Hematopoietic multipotent progenitor cell treated with erythropoietin and hydrocortisone succinate and interleukin-3 and kit ligand, for 17 days (in vitro differentiated cells): ENCODE measurements around the gene CACNA2D4.
A peak's percentile ranks its signal among the peaks of the same experiment; 100 is the strongest.
"Not testable (repeated sequence)": the region's sequence is repeated elsewhere in the genome, so short reads cannot be mapped to it uniquely, and the experiment has no call there.

ENCODE experiments used
- DNase-seq: peaks from one replicate; pipeline ENCODE4 v3.0.0-alpha.2; 2015; ENCODE audit warnings: low spot score

Gene CACNA2D4, protein sequence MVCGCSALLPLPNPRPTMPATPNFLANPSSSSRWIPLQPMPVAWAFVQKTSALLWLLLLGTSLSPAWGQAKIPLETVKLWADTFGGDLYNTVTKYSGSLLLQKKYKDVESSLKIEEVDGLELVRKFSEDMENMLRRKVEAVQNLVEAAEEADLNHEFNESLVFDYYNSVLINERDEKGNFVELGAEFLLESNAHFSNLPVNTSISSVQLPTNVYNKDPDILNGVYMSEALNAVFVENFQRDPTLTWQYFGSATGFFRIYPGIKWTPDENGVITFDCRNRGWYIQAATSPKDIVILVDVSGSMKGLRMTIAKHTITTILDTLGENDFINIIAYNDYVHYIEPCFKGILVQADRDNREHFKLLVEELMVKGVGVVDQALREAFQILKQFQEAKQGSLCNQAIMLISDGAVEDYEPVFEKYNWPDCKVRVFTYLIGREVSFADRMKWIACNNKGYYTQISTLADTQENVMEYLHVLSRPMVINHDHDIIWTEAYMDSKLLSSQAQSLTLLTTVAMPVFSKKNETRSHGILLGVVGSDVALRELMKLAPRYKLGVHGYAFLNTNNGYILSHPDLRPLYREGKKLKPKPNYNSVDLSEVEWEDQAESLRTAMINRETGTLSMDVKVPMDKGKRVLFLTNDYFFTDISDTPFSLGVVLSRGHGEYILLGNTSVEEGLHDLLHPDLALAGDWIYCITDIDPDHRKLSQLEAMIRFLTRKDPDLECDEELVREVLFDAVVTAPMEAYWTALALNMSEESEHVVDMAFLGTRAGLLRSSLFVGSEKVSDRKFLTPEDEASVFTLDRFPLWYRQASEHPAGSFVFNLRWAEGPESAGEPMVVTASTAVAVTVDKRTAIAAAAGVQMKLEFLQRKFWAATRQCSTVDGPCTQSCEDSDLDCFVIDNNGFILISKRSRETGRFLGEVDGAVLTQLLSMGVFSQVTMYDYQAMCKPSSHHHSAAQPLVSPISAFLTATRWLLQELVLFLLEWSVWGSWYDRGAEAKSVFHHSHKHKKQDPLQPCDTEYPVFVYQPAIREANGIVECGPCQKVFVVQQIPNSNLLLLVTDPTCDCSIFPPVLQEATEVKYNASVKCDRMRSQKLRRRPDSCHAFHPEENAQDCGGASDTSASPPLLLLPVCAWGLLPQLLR

DNA sequence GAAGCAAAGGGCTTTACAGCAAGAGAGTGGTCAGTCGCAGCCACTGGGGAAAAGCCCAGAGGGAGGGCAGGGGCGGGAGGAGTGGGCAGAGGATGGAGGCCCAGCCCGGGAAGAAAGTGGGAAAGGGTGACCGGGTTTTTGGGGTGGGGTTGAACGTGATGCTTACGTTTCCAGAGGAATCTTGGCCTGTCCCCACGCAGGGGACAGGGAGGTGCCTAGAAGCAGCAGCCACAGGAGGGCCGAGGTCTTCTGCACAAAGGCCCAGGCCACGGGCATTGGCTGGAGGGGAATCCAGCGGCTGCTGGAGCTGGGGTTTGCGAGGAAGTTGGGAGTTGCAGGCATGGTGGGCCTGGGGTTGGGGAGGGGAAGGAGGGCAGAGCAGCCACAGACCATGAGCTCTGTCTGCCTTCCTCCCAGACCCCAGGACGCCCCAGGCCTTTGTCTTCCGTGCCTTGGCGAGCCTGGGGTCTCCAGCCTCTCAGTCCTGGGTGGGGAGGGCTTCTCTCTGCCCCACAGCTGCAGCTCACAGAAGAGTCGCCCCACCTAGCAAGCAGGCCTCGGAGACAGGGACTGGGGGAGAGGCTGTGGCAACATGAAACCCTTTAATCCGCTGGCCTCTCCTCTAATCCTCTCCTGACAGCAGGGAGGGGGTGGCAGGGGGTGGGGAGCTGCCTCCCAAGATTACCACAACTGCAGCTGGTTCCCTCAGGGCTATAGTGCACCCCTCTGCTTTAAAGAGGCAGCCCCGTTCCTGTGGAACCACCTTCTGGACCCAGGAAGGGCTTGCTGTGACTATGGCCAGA is at the start of gene CACNA2D4:
CACNA2D4 (minus strand) TSS at position 572 of the 803 bp plus-strand sequence; CDS start at position 393, 179 bp downstream.
- peak; percentile 56 for DNase-seq

- DNase-seq = no peak
Observed at GRCh38 chr12:1966561-1967226, 48.2 kb upstream of the CACNA2D4 start.

- DNase-seq = no peak
Observed at GRCh38 chr12:1965916-1966315, 47.5 kb upstream of the CACNA2D4 start.

DNA sequence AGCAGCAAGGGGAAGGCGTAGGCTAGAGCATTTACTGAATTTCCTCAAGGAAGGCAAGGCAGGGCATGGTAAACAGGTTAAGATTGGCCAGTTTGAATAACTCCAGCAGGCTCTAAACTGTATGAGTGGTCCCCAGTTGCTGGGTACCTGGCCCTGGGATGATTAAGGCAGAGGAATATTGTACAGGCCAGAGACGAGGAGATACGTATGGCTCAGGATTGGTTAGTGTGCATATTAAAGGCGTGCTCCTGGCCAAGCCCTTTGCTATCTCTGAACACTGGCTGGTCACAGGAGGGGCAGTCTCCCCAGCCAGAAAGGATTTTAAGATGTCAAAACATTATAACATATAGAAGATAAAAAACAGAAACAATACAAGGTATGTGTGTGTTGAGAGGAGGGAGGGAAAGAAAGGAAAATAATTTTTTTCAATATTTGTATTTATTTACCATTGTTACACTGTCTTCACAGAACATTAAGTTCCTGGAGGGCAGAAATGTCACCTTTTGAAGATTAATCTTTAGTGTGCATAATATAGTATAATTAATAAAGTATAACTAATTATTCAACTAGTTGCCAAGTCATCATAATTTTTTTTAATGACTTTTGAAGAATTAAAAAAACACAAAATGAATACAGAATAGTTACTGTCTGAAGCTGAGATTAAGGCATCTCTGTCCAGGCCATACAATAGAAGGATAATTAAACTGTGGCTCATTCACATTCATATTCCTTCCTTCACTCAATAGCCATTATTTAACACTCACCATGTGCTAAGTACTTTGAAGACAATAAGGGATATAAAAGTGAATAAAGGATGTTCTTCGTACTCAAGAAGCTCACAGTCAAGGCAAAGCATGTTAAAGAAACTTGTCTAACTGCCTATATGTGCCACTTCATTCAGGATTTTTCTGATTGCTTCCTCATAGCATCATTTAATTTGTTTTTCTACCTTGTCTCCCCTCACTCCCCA is 43.9 kb upstream of the CACNA2D4 start:
- DNase-seq = peak; percentile 72

- DNase-seq = no peak
Observed at GRCh38 chr12:1956716-1957115, 38.3 kb upstream of the CACNA2D4 start.

DNA sequence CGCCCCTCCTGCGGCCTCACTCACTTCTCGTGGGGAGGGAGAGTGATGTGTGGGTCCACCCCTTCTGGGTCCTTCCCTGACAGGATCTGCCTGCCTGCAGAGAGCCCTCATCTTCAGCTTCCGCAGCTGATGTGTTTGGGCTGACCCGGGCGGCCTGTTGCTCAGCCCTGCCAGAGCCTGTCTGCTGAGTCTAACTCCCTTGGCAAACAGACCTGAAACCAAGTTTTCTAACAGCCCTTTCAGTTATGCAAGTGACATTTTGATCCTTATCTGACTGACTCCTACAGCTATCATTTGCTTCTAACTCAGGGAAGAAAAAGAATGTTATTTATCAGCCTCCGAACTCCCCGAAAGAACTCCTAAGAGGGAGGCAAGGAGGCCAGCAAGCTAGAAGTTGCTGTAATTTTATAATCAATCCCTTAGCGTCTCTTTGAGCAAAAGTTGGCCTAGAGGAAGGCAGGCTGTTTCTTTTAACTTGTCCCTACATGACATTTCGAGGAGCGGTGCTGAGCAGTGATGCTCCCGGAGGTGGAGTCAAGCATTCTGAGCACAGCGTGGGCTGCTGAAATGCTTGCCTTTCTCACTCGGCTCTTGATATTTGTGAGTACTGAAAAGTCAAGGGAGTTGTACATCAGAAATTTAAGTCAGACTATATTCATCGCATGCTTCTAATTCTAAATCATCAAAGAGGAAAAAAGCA is 31.5 kb upstream of the CACNA2D4 start:
- no peak for DNase-seq

- DNase-seq = no peak
Observed at GRCh38 chr12:1948883-1949282, 30.4 kb upstream of the CACNA2D4 start.

DNA sequence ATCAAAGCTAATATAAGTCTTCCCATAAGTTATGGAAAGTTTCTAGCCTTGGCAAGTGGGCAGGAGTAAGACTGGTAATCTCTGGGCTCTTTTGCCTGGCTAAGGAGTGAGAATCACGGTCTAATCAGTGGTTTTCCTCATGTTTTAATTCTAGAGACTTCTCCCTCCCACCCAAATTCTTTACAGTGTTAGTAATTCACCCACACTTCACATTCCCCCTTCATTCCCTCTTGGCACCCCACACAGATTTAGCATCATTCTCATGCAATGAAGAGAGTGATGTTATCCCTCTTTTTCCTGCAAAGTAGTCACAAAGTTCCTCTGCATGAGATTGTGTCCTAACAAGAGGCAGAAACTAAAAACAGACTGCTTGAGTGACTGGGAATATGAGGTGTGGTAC is 28.6 kb upstream of the CACNA2D4 start:
- no peak for DNase-seq

DNA sequence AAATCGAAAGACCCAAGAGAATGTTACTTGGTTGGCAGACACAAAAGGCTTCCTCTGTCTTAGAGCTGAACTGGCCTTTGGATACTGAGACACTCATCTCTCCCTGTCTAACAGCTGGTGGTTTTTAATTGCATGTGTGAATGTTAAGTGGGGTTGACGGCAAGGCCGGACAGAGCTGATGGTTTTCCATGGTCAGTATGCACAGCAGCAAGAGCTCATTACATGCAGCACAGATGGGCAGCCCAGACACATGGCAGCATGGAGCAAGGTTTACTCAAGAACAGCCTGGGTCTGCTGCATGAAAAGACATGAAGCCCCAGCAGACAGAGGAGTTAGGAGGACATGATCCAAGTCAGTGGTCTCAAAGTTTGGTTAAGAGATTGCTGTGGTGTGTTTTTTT is 27.8 kb upstream of the CACNA2D4 start:
- no peak for DNase-seq

- DNase-seq = not testable (repeated sequence)
Observed at GRCh38 chr12:1945502-1945901, 27.1 kb upstream of the CACNA2D4 start.

DNA sequence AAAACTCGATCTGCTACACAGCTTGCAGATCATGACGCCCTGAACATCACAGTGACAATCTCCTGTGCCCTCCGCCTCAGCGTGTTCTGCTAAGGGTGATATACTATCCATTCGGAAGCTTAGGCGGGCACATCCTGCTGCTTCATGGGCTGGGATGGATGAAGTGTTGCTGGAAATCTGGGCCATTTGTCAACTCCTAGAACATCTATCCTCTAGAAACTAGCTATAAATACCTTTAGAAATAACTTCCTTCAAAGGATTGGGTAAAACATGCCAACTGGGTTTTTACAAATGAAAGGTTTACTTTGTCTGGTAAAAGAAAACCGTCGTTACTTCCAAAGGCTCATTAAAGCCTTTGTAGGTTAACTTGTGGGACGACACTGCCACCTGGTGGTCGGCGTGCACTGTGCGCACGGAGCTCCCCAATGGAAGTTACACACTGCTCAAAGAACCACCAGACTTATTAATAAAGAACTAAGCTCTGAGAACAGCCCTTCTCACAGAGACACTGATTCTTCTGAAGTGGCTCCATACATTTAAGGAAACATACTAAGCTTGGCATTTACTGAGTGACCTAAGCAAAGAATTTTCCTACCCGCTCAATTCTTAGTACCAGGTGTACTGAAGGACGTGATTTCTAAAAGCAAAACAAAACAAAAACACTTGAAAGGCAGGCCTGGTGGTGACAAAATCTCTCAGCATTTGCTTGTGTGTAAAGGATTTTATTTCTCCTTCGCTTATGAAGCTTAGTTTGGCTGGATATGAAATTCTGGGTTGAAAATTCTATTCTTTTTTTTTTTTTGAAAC is 21.6 kb upstream of the CACNA2D4 start:
- peak; percentile 93 for DNase-seq

DNA sequence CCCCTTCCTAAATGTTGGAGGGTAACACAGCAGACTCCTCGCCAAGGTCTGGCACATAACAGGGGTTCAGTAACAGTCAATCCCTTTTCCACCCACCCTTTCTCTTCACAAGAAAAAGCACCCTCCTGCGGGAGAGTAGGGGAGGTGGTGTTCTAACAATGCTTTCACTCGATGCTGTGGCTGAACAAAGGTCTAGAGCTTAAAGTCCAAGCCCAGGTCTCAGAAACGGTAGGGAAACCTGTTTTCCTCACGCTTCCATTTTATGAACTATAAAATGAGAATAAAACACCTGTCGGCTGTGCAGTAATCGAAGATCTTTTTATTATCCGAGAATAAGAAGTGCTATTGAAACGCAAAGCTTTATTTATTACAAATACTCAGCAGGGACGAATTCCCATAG is 20.9 kb upstream of the CACNA2D4 start:
- no peak for DNase-seq

GRCh38 chr12:1937481-1938224 is 19.2 kb upstream of the CACNA2D4 start:
- no peak for DNase-seq

- peak; percentile 50 for DNase-seq
Observed at GRCh38 chr12:1936406-1937320, 18.2 kb upstream of the CACNA2D4 start.

DNA sequence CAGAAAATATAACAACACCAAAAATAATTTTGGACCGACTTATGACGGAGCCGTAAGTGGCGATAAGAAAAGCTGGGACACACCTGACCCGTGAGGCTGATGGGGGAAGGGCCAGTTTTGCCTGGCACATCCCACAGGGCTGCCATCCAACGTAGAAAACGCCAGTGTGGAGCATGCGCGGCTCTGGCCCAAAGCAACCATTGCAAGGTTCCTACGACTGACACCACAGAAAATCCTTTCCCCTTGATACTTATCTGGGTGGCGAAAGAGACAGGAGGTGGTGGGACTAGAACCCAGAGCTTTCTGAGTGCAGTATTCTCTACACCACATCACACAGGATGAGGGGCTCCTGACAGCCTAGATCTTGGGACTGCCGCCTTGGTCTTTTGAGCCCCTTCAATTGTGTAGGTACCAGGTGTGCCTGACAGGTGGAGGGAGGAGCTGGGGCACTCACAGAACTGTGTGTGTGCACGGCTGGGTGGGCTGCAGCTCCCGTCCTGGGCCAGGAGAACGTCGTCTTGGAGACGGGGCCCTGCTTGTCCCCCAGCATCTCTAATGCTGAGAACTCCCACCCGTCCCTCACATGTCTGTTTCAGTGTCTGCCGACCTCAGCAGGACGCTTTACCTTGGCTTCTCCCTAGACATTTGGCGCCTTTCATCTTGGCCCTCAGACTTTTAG is 17.4 kb upstream of the CACNA2D4 start:
- no peak for DNase-seq

DNA sequence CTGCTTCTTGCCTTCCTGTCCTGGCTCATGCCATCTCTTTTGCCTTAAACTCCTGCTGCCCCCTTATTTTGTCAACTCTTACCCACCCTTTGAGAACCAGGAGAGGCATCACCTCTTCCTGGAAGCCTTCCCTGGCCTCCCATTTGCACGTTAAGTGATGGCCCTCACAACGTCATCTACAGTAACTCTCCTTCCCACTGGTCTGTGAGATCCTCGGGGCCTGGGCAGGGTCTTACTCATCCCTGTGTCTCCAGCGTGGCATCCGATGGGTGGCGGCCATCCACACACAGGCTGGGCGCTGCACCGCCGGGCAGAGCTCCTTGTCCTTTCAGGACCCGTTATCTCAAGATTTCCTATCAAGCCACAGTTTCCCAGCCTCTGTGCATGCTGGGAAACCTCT is 16.8 kb upstream of the CACNA2D4 start:
- no peak for DNase-seq
